H4 (cell line): ENCODE data around the gene RSPO3. TPM values are rescaled to one million over a fixed set of nuclear protein-coding genes. Genes with fewer than 3 reads are reported as not detected.
"Not testable (repeated sequence)": the region's sequence is repeated elsewhere in the genome, so short reads cannot be mapped to it uniquely, and the experiment has no call there.

ENCODE experiments used
- DNase-seq: peaks from one replicate; pipeline ENCODE4 v3.0.0-alpha.2; 2015; ENCODE audit warnings: low spot score
- total RNA-seq: library from RNA; depleted of rRNA; stranded (reverse); fragments of >200 nt; shearing (Covaris generic); gene quantifications from 2 replicates; pipeline ENCODE4 v1.2.3, GENCODE V29; 2014; rRNA removed

RSPO3 gene
- total RNA-seq: 0.10 TPM in 1 of 2 replicates, not detected in the other

GRCh38 chr6:127118298-127119101 lies at the start of gene RSPO3:
RSPO3 (plus strand) TSS chr6:127118671; CDS start chr6:127119193, 522 bp downstream.
- peak; percentile 4 for DNase-seq

GRCh38 chr6:127069659-127070279 lies 48.7 kb upstream of the RSPO3 start:
- peak; percentile 14 for DNase-seq

- DNase-seq: no peak
These were observed 45.2 kb upstream of the RSPO3 start for GRCh38 chr6:127073222-127073621.

- no peak for DNase-seq
These were observed 42.0 kb upstream of the RSPO3 start for GRCh38 chr6:127076466-127076865.

GRCh38 chr6:127077886-127078285 lies 40.6 kb upstream of the RSPO3 start:
- no peak for DNase-seq

- DNase-seq: no peak
These were observed 39.8 kb upstream of the RSPO3 start for GRCh38 chr6:127078669-127079068.

GRCh38 chr6:127079681-127080080 lies 38.8 kb upstream of the RSPO3 start:
- no peak for DNase-seq

GRCh38 chr6:127080081-127080480 lies 38.4 kb upstream of the RSPO3 start:
- no peak for DNase-seq

GRCh38 chr6:127083231-127083962 lies 35.1 kb upstream of the RSPO3 start:
- no peak for DNase-seq

- DNase-seq: no peak
These were observed 34.5 kb upstream of the RSPO3 start for GRCh38 chr6:127083963-127084310.

- DNase-seq: no peak
These were observed 33.3 kb upstream of the RSPO3 start for GRCh38 chr6:127085181-127085580.

- DNase-seq: no peak
These were observed 28.4 kb upstream of the RSPO3 start for GRCh38 chr6:127090051-127090450.

GRCh38 chr6:127092466-127092865 lies 26.0 kb upstream of the RSPO3 start:
- DNase-seq: no peak

- no peak for DNase-seq
These were observed 23.7 kb upstream of the RSPO3 start for GRCh38 chr6:127094791-127095190.

- no peak for DNase-seq
These were observed 22.3 kb upstream of the RSPO3 start for GRCh38 chr6:127096167-127096566.

- not testable (repeated sequence) for DNase-seq
These were observed 21.0 kb upstream of the RSPO3 start for GRCh38 chr6:127097442-127097841.

GRCh38 chr6:127100510-127101140 lies 17.8 kb upstream of the RSPO3 start:
- no peak for DNase-seq

- peak; percentile 33 for DNase-seq
These were observed 16.2 kb upstream of the RSPO3 start for GRCh38 chr6:127102299-127102698.

- no peak for DNase-seq
These were observed 15.6 kb upstream of the RSPO3 start for GRCh38 chr6:127102859-127103258.

GRCh38 chr6:127103482-127103881 lies 15.0 kb upstream of the RSPO3 start:
- no peak for DNase-seq

- no peak for DNase-seq
These were observed 10.6 kb upstream of the RSPO3 start for GRCh38 chr6:127107916-127108315.

- no peak for DNase-seq
These were observed 7.8 kb upstream of the RSPO3 start for GRCh38 chr6:127110712-127111111.
